H9 (cell line): ENCODE data around the gene TIPRL. TPM values are rescaled to one million over a fixed set of nuclear protein-coding genes. Genes with fewer than 3 reads are reported as not detected.

Source experiments
- DNase-seq: peaks from one replicate; pipeline ENCODE4 v3.0.0-alpha.2; 2017
- H2AFZ ChIP-seq: one replicate; pipeline ENCODE4 v1.6.1; 2013; ENCODE audit warnings: mild to moderate bottlenecking, low read length, control low read depth, moderate library complexity
- H2AK5ac ChIP-seq: 2 replicates; pipeline ENCODE4 v1.6.1; 2013; ENCODE audit warnings: low read length, control low read depth, mixed read lengths; ENCODE audit not compliant: insufficient read length
- H2BK120ac ChIP-seq: one replicate; pipeline ENCODE4 v1.6.1; 2013; ENCODE audit warnings: low read depth, mild to moderate bottlenecking, low read length, control low read depth, inconsistent platforms; ENCODE audit not compliant: poor library complexity, severe bottlenecking
- H2BK12ac ChIP-seq: 2 replicates; pipeline ENCODE4 v1.6.1; 2013; ENCODE audit warnings: low read length, control low read depth, mixed read lengths, low read depth; ENCODE audit not compliant: insufficient read length
- H2BK15ac ChIP-seq: 2 replicates; pipeline ENCODE4 v1.6.1; 2013; ENCODE audit warnings: low read depth, low read length, control low read depth
- H2BK20ac ChIP-seq: one replicate; pipeline ENCODE4 v1.6.1; 2013; ENCODE audit warnings: low read depth, mild to moderate bottlenecking, low read length, control low read depth, inconsistent platforms; ENCODE audit not compliant: poor library complexity, severe bottlenecking
- H2BK5ac ChIP-seq: 2 replicates; pipeline ENCODE4 v1.6.1; 2013; ENCODE audit warnings: low read length, control low read depth, mixed read lengths; ENCODE audit not compliant: insufficient read length
- H3K14ac ChIP-seq: 2 replicates; pipeline ENCODE4 v1.6.1; 2013; ENCODE audit warnings: low read length, control low read depth; ENCODE audit not compliant: insufficient read depth
- H3K18ac ChIP-seq: 2 replicates; pipeline ENCODE4 v1.6.1; 2013; ENCODE audit warnings: low read depth, mild to moderate bottlenecking, mixed read lengths, low read length, control low read depth; ENCODE audit not compliant: insufficient read length
- H3K23ac ChIP-seq: 2 replicates; pipeline ENCODE4 v1.6.1; 2013; ENCODE audit warnings: low read length, control low read depth, mixed read lengths, low read depth; ENCODE audit not compliant: insufficient read length
- H3K23me2 ChIP-seq: 2 replicates; pipeline ENCODE4 v1.6.1; 2013; ENCODE audit warnings: low read depth, mild to moderate bottlenecking, mixed read lengths, low read length, control low read depth; ENCODE audit not compliant: insufficient read length, poor library complexity, severe bottlenecking
- H3K27ac ChIP-seq: 2 replicates; pipeline ENCODE4 v1.5.1; 2013; ENCODE audit warnings: low read length, control low read depth, mixed read lengths, low read depth; ENCODE audit not compliant: insufficient read length
- H3K27me3 ChIP-seq: 2 replicates; pipeline ENCODE4 v1.6.1; 2013; ENCODE audit warnings: low read length, control low read depth, inconsistent platforms; ENCODE audit not compliant: insufficient read depth
- H3K4ac ChIP-seq: 2 replicates; pipeline ENCODE4 v1.6.1; 2013; ENCODE audit warnings: low read depth, mild to moderate bottlenecking, control low read depth, inconsistent platforms, low read length, moderate library complexity
- H3K4me1 ChIP-seq: 2 replicates; pipeline ENCODE4 v1.6.1; 2013; ENCODE audit warnings: low read length, control low read depth, inconsistent platforms; ENCODE audit not compliant: insufficient read depth
- H3K4me2 ChIP-seq: 2 replicates; pipeline ENCODE4 v1.6.1; 2013; ENCODE audit warnings: low read length, control low read depth, mixed read lengths; ENCODE audit not compliant: insufficient read length, insufficient read depth
- H3K56ac ChIP-seq: 2 replicates; pipeline ENCODE4 v1.6.1; 2013; ENCODE audit warnings: low read depth, mild to moderate bottlenecking, mixed read lengths, low read length, control low read depth; ENCODE audit not compliant: insufficient read length
- H3K79me1 ChIP-seq: 2 replicates; pipeline ENCODE4 v1.6.1; 2013; ENCODE audit warnings: low read depth, mild to moderate bottlenecking, moderate library complexity, low read length, control low read depth, inconsistent platforms; ENCODE audit not compliant: insufficient read depth, poor library complexity, severe bottlenecking
- H3K79me2 ChIP-seq: 2 replicates; pipeline ENCODE4 v1.6.1; 2013; ENCODE audit warnings: low read length, control low read depth, inconsistent platforms; ENCODE audit not compliant: insufficient read depth
- H3K9ac ChIP-seq: 2 replicates; pipeline ENCODE4 v1.6.1; 2013; ENCODE audit warnings: low read length, control low read depth, mixed read lengths; ENCODE audit not compliant: insufficient read length; ENCODE audit errors: extremely low read depth
- H3K9me3 ChIP-seq: one replicate; pipeline ENCODE4 v1.6.1; 2013; ENCODE audit warnings: low read depth, low read length, inconsistent platforms; ENCODE audit not compliant: control insufficient read depth
- H3T11ph ChIP-seq: one replicate; pipeline ENCODE4 v1.6.1; 2013; ENCODE audit warnings: mild to moderate bottlenecking, low read length, control low read depth, inconsistent platforms
- H4K20me1 ChIP-seq: one replicate; pipeline ENCODE4 v1.6.1; 2013; ENCODE audit not compliant: control insufficient read depth, insufficient read length, insufficient read depth
- H4K5ac ChIP-seq: 2 replicates; pipeline ENCODE4 v1.6.1; 2013; ENCODE audit warnings: low read depth, mild to moderate bottlenecking, mixed read lengths, low read length, control low read depth; ENCODE audit not compliant: insufficient read length
- H4K8ac ChIP-seq: replicated peaks from 2 replicates; pipeline ENCODE4 v1.6.1; 2013; ENCODE audit warnings: low read length, control low read depth, mixed read lengths, low read depth; ENCODE audit not compliant: insufficient read length
- H4K91ac ChIP-seq: 2 replicates; pipeline ENCODE4 v1.6.1; 2013; ENCODE audit warnings: low read depth, mild to moderate bottlenecking, moderate library complexity, mixed read lengths, low read length, control low read depth; ENCODE audit not compliant: insufficient read length
- H3K27ac Mint-ChIP-seq, 3 experiments: 2 replicates in 2 of 3; 3 replicates in 1 of 3; pipeline ENCODE4 v1.8.0; 2020 to 2021; ENCODE audit warnings: mixed read lengths in 3 of 3, mild to moderate bottlenecking in 1 of 3, moderate library complexity in 1 of 3
- H3K27me3 Mint-ChIP-seq: 2 replicates; pipeline ENCODE4 v1.8.0; 2021; ENCODE audit warnings: low read depth, mild to moderate bottlenecking, moderate library complexity, mixed read lengths
- H3K36me3 Mint-ChIP-seq, 3 experiments: 2 replicates in 2 of 3; 3 replicates in 1 of 3; pipeline ENCODE4 v1.8.0; 2020 to 2021; ENCODE audit warnings: low read depth in 3 of 3, mixed read lengths in 3 of 3; ENCODE audit not compliant: insufficient read depth in 1 of 3
- H3K4me1 Mint-ChIP-seq, 2 experiments: 2 replicates each; pipeline ENCODE4 v1.8.0; 2020; ENCODE audit warnings: mixed read lengths in 2 of 2
- H3K4me3 Mint-ChIP-seq, 2 experiments: 2 replicates in 1 of 2; 3 replicates in 1 of 2; pipeline ENCODE4 v1.8.0; 2020 to 2021; ENCODE audit warnings: mild to moderate bottlenecking in 2 of 2, mixed read lengths in 2 of 2, moderate library complexity in 1 of 2
- H3K9me3 Mint-ChIP-seq, 2 experiments: 2 replicates in 1 of 2; 3 replicates in 1 of 2; pipeline ENCODE4 v1.8.0; 2020; ENCODE audit warnings: mild to moderate bottlenecking in 2 of 2, mixed read lengths in 2 of 2, moderate library complexity in 1 of 2
- CTCF ChIP-seq: fragments of 200-600 bp; sonication (generic); conservative IDR thresholded peaks from 3 replicates; pipeline ENCODE4 v1.8.0; 2021; ENCODE audit warnings: antibody characterized with exemption, mild to moderate bottlenecking
- WGBS: extraction: QIAGEN DNeasy Blood & Tissue Kit; methylation state at CpG from one replicate; pipeline ENCODE4 v1.1.7; 2013; ENCODE audit warnings: missing lambda C conversion rate, low lambda C conversion rate, mixed read lengths; ENCODE audit not compliant: insufficient read length; ENCODE audit errors: extremely low coverage; 5-methylcytosine and 5-hydroxymethylcytosine counted together
- total RNA-seq: library from RNA; stranded (reverse); gene quantifications from 2 replicates; pipeline ENCODE4 v1.2.1, GENCODE V29; 2021

TIPRL gene
- total RNA-seq, 1 experiment from 2014 or later: 24.4 TPM

GRCh38 chr1:168246506-168246905, 67.7 kb downstream of the TIPRL start:
- no peak overlapping the region for H3K4ac ChIP-seq
- H2BK12ac ChIP-seq: no peak overlapping the region
- H3K27me3 ChIP-seq: no peaks in the 10 kb centered on the region
- DNase-seq: no peak
- H3K4me1 ChIP-seq: no peaks in the 10 kb centered on the region
- no peaks in the 10 kb centered on the region for H4K20me1 ChIP-seq
- Mint-ChIP-seq H3K27me3 (no peaks in the 10 kb centered on the region), H3K4me3 (no peak overlapping the region), H3K27ac (no peak overlapping the region), H3K4me1 (peaks cover 21% of the 10 kb centered on the region in 2 experiments), H3K9me3 (no peaks in the 10 kb centered on the region), H3K36me3 (peaks cover 11 to 68% (median 51%) of the 10 kb centered on the region in 3 experiments; a peak in 6 of 7 replicates)
- no peak overlapping the region for H2AK5ac ChIP-seq
- no peak overlapping the region for H3K9ac ChIP-seq
- H3K9me3 ChIP-seq: no peaks in the 10 kb centered on the region
- H4K8ac ChIP-seq: no peak overlapping the region
- H2BK15ac ChIP-seq: no peak overlapping the region
- H2BK5ac ChIP-seq: no peak overlapping the region
- H3K4me2 ChIP-seq: no peak overlapping the region
- H3K79me1 ChIP-seq: no peaks in the 10 kb centered on the region
- no peak overlapping the region for H3T11ph ChIP-seq
- H3K23ac ChIP-seq: no peak overlapping the region
- H3K14ac ChIP-seq: no peak overlapping the region
- H3K79me2 ChIP-seq: no peaks in the 10 kb centered on the region
- H2AFZ ChIP-seq: no peak overlapping the region
- no peak overlapping the region for H2BK20ac ChIP-seq
- H3K18ac ChIP-seq: no peak overlapping the region
- H3K27ac ChIP-seq: no peak overlapping the region
- H2BK120ac ChIP-seq: no peak overlapping the region
- H3K56ac ChIP-seq: no peak overlapping the region
- H4K5ac ChIP-seq: no peak overlapping the region
- no CpG with 5 or more reads among the region's 5 CpGs for WGBS
- no peak for TF ChIP-seq CTCF
- H4K91ac ChIP-seq: no peak overlapping the region
- no peaks in the 10 kb centered on the region for H3K23me2 ChIP-seq

Other genes starting within 250 kb of the TIPRL start
- 15.8 and 16.0 TPM in 2 replicates for gene DCAF6, start 242.3 kb upstream of the TIPRL start, total RNA-seq
- 32.9 and 33.8 TPM in 2 replicates for gene MPC2, start 241.9 kb upstream of the TIPRL start, total RNA-seq
- gene GPR161, start 42.0 kb upstream of the TIPRL start, total RNA-seq: 9.9 and 10.6 TPM in 2 replicates
- gene SFT2D2, start 47.0 kb downstream of the TIPRL start, total RNA-seq: 28.4 and 32.1 TPM in 2 replicates
- 0.37 and 0.48 TPM in 2 replicates for gene TBX19, start 101.9 kb downstream of the TIPRL start, total RNA-seq